ENCODE data around the gene ADGRV1.
"Not testable (repeated sequence)": the region's sequence is repeated elsewhere in the genome, so short reads cannot be mapped to it uniquely, and the experiment has no call there.

ADGRV1 gene

GRCh38 chr5:90746119-90746518 lies 187.5 kb downstream of the ADGRV1 start:
- no peak for DNase-seq

GRCh38 chr5:90747175-90747574 lies 188.6 kb downstream of the ADGRV1 start:
- DNase-seq: no peak

GRCh38 chr5:90747693-90748092 lies 189.1 kb downstream of the ADGRV1 start:
- DNase-seq: no peak

- no peak for DNase-seq
These were observed 200.5 kb downstream of the ADGRV1 start for GRCh38 chr5:90759119-90759518.

- DNase-seq: no peak
These were observed 209.1 kb downstream of the ADGRV1 start for GRCh38 chr5:90767710-90768109.

- DNase-seq: not testable (repeated sequence)
These were observed 211.5 kb downstream of the ADGRV1 start for GRCh38 chr5:90770006-90770541.

- DNase-seq: no peak
These were observed 219.4 kb downstream of the ADGRV1 start for GRCh38 chr5:90777959-90778358.

- peak; percentile 84 for DNase-seq
These were observed 225.1 kb downstream of the ADGRV1 start for GRCh38 chr5:90783460-90784333.

- DNase-seq: peak; percentile 7
These were observed 228.2 kb downstream of the ADGRV1 start for GRCh38 chr5:90786756-90787155.

- DNase-seq: no peak
These were observed 234.1 kb downstream of the ADGRV1 start for GRCh38 chr5:90792725-90793124.

- DNase-seq: peak; percentile 13
These were observed 234.6 kb downstream of the ADGRV1 start for GRCh38 chr5:90793183-90793582.

GRCh38 chr5:90796919-90797318 lies 238.3 kb downstream of the ADGRV1 start:
- not testable (repeated sequence) for DNase-seq

GRCh38 chr5:90800082-90800481 lies 241.5 kb downstream of the ADGRV1 start:
- not testable (repeated sequence) for DNase-seq

- DNase-seq: not testable (repeated sequence)
These were observed 241.9 kb downstream of the ADGRV1 start for GRCh38 chr5:90800515-90800914.

- DNase-seq: peak; percentile 69
These were observed 244.1 kb downstream of the ADGRV1 start for GRCh38 chr5:90802474-90803317.

GRCh38 chr5:90803381-90803780 lies 244.8 kb downstream of the ADGRV1 start:
- DNase-seq: no peak

- DNase-seq: no peak
These were observed 245.3 kb downstream of the ADGRV1 start for GRCh38 chr5:90803876-90804275.

- no peak for DNase-seq
These were observed 248.9 kb downstream of the ADGRV1 start for GRCh38 chr5:90807496-90807895.

GRCh38 chr5:90809311-90810056 lies 250.9 kb downstream of the ADGRV1 start:
- DNase-seq: peak; percentile 22

GRCh38 chr5:90810211-90810610 lies 251.6 kb downstream of the ADGRV1 start:
- DNase-seq: peak; percentile 37

GRCh38 chr5:90813392-90813791 lies 254.8 kb downstream of the ADGRV1 start:
- no peak for DNase-seq

- not testable (repeated sequence) for DNase-seq
These were observed 263.5 kb downstream of the ADGRV1 start for GRCh38 chr5:90822062-90822461.

- DNase-seq: no peak
These were observed 265.8 kb downstream of the ADGRV1 start for GRCh38 chr5:90824436-90824835.

All from hematopoietic multipotent progenitor cell treated with erythropoietin and hydrocortisone succinate and interleukin-3 and kit ligand, for 4 days (in vitro differentiated cells).